ENCODE results near the gene PXDN. TPM values are rescaled to one million over a fixed set of nuclear protein-coding genes. Genes with fewer than 3 reads are reported as not detected.
A peak's percentile ranks its signal among the peaks of the same experiment; 100 is the strongest.

The PXDN gene
- polyA plus RNA-seq, 1 donor, result 60.6 TPM

- WGBS (ENCODE audit: insufficient coverage, low lambda C conversion rate), result 83% methylated on average over 1 of the region's 26 CpGs
- DNase-seq, result no peak
- Histone ChIP-seq H3K27ac (ENCODE audit: low read length) (no peak overlapping the region), H3K4me1 (ENCODE audit: control insufficient read depth, insufficient read depth, low read length) (no peaks in the 10 kb centered on the region), H3K9me3 (ENCODE audit: control insufficient read depth, low read depth, low read length) (no peaks in the 10 kb centered on the region), H3K4me3 (ENCODE audit: low read length) (no peak overlapping the region), H3K36me3 (ENCODE audit: control insufficient read depth, insufficient read depth, low read length) (no peaks in the 10 kb centered on the region), H3K27me3 (ENCODE audit: control insufficient read depth, insufficient read depth, low read length) (peaks cover 37% of the 10 kb centered on the region)
Measured at GRCh38 chr2:1747065-1747941, 3.0 kb upstream of the PXDN start.

- Histone ChIP-seq H3K27ac (ENCODE audit: low read length) (no peak overlapping the region), H3K36me3 (ENCODE audit: control insufficient read depth, insufficient read depth, low read length) (no peaks in the 10 kb centered on the region), H3K4me1 (ENCODE audit: control insufficient read depth, insufficient read depth, low read length) (no peaks in the 10 kb centered on the region), H3K9me3 (ENCODE audit: control insufficient read depth, low read depth, low read length) (no peaks in the 10 kb centered on the region), H3K27me3 (ENCODE audit: control insufficient read depth, insufficient read depth, low read length) (peaks cover 39% of the 10 kb centered on the region), H3K4me3 (ENCODE audit: low read length) (no peak overlapping the region)
- DNase-seq, result no peak
- WGBS (ENCODE audit: insufficient coverage, low lambda C conversion rate), result 100% methylated on average over 2 of the region's 9 CpGs
Measured at GRCh38 chr2:1746174-1747064, 2.1 kb upstream of the PXDN start.

GRCh38 chr2:1745171-1746023 lies 1.1 kb upstream of the PXDN start:
- peaks cover 35% of the 10 kb centered on the region for H3K27me3 ChIP-seq (ENCODE audit: control insufficient read depth, insufficient read depth, low read length)
- H3K27ac ChIP-seq (ENCODE audit: low read length), result peak overlapping the region; percentile 13
- no peaks in the 10 kb centered on the region for H3K36me3 ChIP-seq (ENCODE audit: control insufficient read depth, insufficient read depth, low read length)
- H3K4me1 ChIP-seq (ENCODE audit: control insufficient read depth, insufficient read depth, low read length), result peaks cover 3% of the 10 kb centered on the region
- DNase-seq, result no peak
- peak overlapping the region; percentile 47 for H3K4me3 ChIP-seq (ENCODE audit: low read length)
- no peaks in the 10 kb centered on the region for H3K9me3 ChIP-seq (ENCODE audit: control insufficient read depth, low read depth, low read length)
- no CpG with 5 or more reads among the region's 26 CpGs for WGBS (ENCODE audit: insufficient coverage, low lambda C conversion rate)

GRCh38 chr2:1744151-1744445 lies 217 bp downstream of the PXDN start:
- peak overlapping the region; percentile 46 for H3K4me3 ChIP-seq (ENCODE audit: low read length)
- H3K9me3 ChIP-seq (ENCODE audit: control insufficient read depth, low read depth, low read length), result no peaks in the 10 kb centered on the region
- peaks cover 35% of the 10 kb centered on the region for H3K27me3 ChIP-seq (ENCODE audit: control insufficient read depth, insufficient read depth, low read length)
- H3K36me3 ChIP-seq (ENCODE audit: control insufficient read depth, insufficient read depth, low read length), result no peaks in the 10 kb centered on the region
- no CpG with 5 or more reads among the region's 33 CpGs for WGBS (ENCODE audit: insufficient coverage, low lambda C conversion rate)
- peak overlapping the region; percentile 45 for H3K27ac ChIP-seq (ENCODE audit: low read length)
- peaks cover 3% of the 10 kb centered on the region for H3K4me1 ChIP-seq (ENCODE audit: control insufficient read depth, insufficient read depth, low read length)
- DNase-seq, result no peak

GRCh38 chr2:1743396-1744150 lies 742 bp downstream of the PXDN start:
- Histone ChIP-seq H3K4me3 (ENCODE audit: low read length) (peak overlapping the region; percentile 46), H3K27ac (ENCODE audit: low read length) (peak overlapping the region; percentile 76), H3K36me3 (ENCODE audit: control insufficient read depth, insufficient read depth, low read length) (no peaks in the 10 kb centered on the region), H3K4me1 (ENCODE audit: control insufficient read depth, insufficient read depth, low read length) (peaks cover 3% of the 10 kb centered on the region), H3K27me3 (ENCODE audit: control insufficient read depth, insufficient read depth, low read length) (peaks cover 35% of the 10 kb centered on the region), H3K9me3 (ENCODE audit: control insufficient read depth, low read depth, low read length) (no peaks in the 10 kb centered on the region)
- no CpG with 5 or more reads among the region's 71 CpGs for WGBS (ENCODE audit: insufficient coverage, low lambda C conversion rate)
- DNase-seq, result peak in 1 of 2 donors; percentile 21

GRCh38 chr2:1742681-1743395 lies 1.5 kb downstream of the PXDN start:
- H3K9me3 ChIP-seq (ENCODE audit: control insufficient read depth, low read depth, low read length), result no peaks in the 10 kb centered on the region
- peaks cover 3% of the 10 kb centered on the region for H3K4me1 ChIP-seq (ENCODE audit: control insufficient read depth, insufficient read depth, low read length)
- H3K27ac ChIP-seq (ENCODE audit: low read length), result peak overlapping the region; percentile 76
- no CpG with 5 or more reads among the region's 54 CpGs for WGBS (ENCODE audit: insufficient coverage, low lambda C conversion rate)
- H3K4me3 ChIP-seq (ENCODE audit: low read length), result peak overlapping the region; percentile 41
- H3K36me3 ChIP-seq (ENCODE audit: control insufficient read depth, insufficient read depth, low read length), result no peaks in the 10 kb centered on the region
- DNase-seq, result peak in 1 of 2 donors; percentile 54
- peaks cover 35% of the 10 kb centered on the region for H3K27me3 ChIP-seq (ENCODE audit: control insufficient read depth, insufficient read depth, low read length)

GRCh38 chr2:1742301-1742680 lies 2.0 kb downstream of the PXDN start:
- H3K27ac ChIP-seq (ENCODE audit: low read length), result peak overlapping the region; percentile 76
- H3K9me3 ChIP-seq (ENCODE audit: control insufficient read depth, low read depth, low read length), result no peaks in the 10 kb centered on the region
- H3K4me1 ChIP-seq (ENCODE audit: control insufficient read depth, insufficient read depth, low read length), result peaks cover 3% of the 10 kb centered on the region
- no CpG with 5 or more reads among the region's 13 CpGs for WGBS (ENCODE audit: insufficient coverage, low lambda C conversion rate)
- H3K4me3 ChIP-seq (ENCODE audit: low read length), result peak overlapping the region; percentile 41
- DNase-seq, result no peak
- H3K36me3 ChIP-seq (ENCODE audit: control insufficient read depth, insufficient read depth, low read length), result no peaks in the 10 kb centered on the region
- H3K27me3 ChIP-seq (ENCODE audit: control insufficient read depth, insufficient read depth, low read length), result peaks cover 35% of the 10 kb centered on the region

GRCh38 chr2:1741851-1742250 lies 2.5 kb downstream of the PXDN start:
- no CpG with 5 or more reads among the region's 14 CpGs for WGBS (ENCODE audit: insufficient coverage, low lambda C conversion rate)
- H3K36me3 ChIP-seq (ENCODE audit: control insufficient read depth, insufficient read depth, low read length), result no peaks in the 10 kb centered on the region
- no peak overlapping the region for H3K27ac ChIP-seq (ENCODE audit: low read length)
- H3K4me3 ChIP-seq (ENCODE audit: low read length), result no peak overlapping the region
- H3K9me3 ChIP-seq (ENCODE audit: control insufficient read depth, low read depth, low read length), result no peaks in the 10 kb centered on the region
- no peak for DNase-seq
- H3K4me1 ChIP-seq (ENCODE audit: control insufficient read depth, insufficient read depth, low read length), result peaks cover 3% of the 10 kb centered on the region
- peaks cover 35% of the 10 kb centered on the region for H3K27me3 ChIP-seq (ENCODE audit: control insufficient read depth, insufficient read depth, low read length)
